ENCODE results near the gene MACO1.

Gene MACO1

DNA sequence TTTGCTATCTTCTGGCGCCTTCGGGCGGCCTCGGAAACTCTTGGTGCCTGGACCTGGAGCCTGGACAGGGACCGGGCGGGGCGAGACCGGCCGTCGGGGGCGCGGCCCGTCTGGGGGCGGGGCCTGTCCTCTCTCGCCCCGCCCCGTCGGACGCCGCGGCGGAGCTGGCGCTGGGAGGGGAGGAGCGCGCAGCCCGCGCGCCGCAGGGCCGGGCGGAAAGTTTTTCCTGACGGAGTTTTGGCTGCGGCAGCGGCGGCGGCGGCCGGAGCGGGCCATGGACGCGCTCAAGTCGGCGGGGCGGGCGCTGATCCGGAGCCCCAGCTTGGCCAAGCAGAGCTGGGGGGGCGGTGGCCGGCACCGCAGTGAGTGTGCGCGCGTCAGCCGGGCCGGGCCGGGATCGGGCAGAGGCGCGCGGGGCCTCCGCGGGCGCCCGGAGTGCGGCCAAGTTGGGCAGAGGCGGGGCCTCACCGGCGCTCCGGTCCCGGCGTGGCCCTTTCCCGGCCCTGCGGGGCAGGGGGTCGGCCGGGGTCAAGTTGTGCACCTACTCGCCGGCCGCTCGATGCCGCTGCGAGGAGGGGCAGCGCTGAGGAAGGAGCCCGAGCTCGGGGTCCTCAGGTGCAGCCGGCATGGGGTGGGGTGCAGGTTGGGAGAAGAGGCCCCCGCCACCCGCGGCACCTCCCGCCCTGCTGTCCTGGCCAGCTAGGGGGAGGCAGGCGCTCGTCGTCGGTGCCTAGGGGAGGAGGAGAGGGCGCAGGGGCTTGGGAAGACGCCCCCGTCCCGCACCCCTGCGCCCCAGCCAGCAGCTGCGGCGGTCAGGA, 112.9 kb downstream of the MACO1 start, which contains the start of gene LDLRAP1:
TSS of gene LDLRAP1 (plus strand) at position 182 of the 818 bp plus-strand sequence. CDS start at position 275, 93 bp downstream.
- H3K27ac ChIP-seq = peak within 1 kb of the TSS; percentile 87 to 93
- no peaks in the 10 kb centered on the region for H3K36me3 ChIP-seq
- no peaks in the 10 kb centered on the region for H3K9me3 ChIP-seq
- peaks cover 0 to 48% (median 30%) of the 10 kb centered on the region in 4 donors for H3K4me1 ChIP-seq
- peak within 1 kb of the TSS; percentile 79 to 99 for H3K4me3 ChIP-seq
- H3K27me3 ChIP-seq = no peaks in the 10 kb centered on the region
- TF ChIP-seq, protein P1, sequence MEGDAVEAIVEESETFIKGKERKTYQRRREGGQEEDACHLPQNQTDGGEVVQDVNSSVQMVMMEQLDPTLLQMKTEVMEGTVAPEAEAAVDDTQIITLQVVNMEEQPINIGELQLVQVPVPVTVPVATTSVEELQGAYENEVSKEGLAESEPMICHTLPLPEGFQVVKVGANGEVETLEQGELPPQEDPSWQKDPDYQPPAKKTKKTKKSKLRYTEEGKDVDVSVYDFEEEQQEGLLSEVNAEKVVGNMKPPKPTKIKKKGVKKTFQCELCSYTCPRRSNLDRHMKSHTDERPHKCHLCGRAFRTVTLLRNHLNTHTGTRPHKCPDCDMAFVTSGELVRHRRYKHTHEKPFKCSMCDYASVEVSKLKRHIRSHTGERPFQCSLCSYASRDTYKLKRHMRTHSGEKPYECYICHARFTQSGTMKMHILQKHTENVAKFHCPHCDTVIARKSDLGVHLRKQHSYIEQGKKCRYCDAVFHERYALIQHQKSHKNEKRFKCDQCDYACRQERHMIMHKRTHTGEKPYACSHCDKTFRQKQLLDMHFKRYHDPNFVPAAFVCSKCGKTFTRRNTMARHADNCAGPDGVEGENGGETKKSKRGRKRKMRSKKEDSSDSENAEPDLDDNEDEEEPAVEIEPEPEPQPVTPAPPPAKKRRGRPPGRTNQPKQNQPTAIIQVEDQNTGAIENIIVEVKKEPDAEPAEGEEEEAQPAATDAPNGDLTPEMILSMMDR (IDR thresholded peaks at IDR 0.05) = no peak
- intact Hi-C loops (cut with DNase I; ENCODE audit: low total_unique reads) = no loop called here
- peak; percentile 62 to 87 for DNase-seq

- Histone ChIP-seq H3K36me3 (no peaks in the 10 kb centered on the region), H3K27ac (peak overlapping the region; percentile 87 to 93), H3K9me3 (no peaks in the 10 kb centered on the region), H3K4me1 (peaks cover 0 to 55% (median 37%) of the 10 kb centered on the region in 4 donors), H3K27me3 (no peaks in the 10 kb centered on the region), H3K4me3 (peak overlapping the region; percentile 79 to 99)
- DNase-seq = no peak
- TF ChIP-seq, protein P1 (IDR thresholded peaks at IDR 0.05) = no peak
- intact Hi-C loops (cut with DNase I; ENCODE audit: low total_unique reads) = no loop called here
Observed at GRCh38 chr1:25544243-25544764, 113.6 kb downstream of the MACO1 start.

GRCh38 chr1:25544819-25545218, 114.1 kb downstream of the MACO1 start:
- TF ChIP-seq, protein P1 (IDR thresholded peaks at IDR 0.05) = no peak
- H3K27ac ChIP-seq = peak overlapping the region; percentile 87 to 93
- H3K4me1 ChIP-seq = peaks cover 0 to 60% (median 42%) of the 10 kb centered on the region in 4 donors
- H3K9me3 ChIP-seq = no peaks in the 10 kb centered on the region
- peak overlapping the region; percentile 79 to 99 for H3K4me3 ChIP-seq
- DNase-seq = peak in 1 of 2 donors; percentile 86
- H3K27me3 ChIP-seq = no peaks in the 10 kb centered on the region
- no peaks in the 10 kb centered on the region for H3K36me3 ChIP-seq
- intact Hi-C loops (cut with DNase I; ENCODE audit: low total_unique reads) = loop anchor here (5.0 kb wide), 1 partner anchor 262 kb away; no protein-coding TSS in a partner anchor

GRCh38 chr1:25545767-25546166, 115.1 kb downstream of the MACO1 start:
- Histone ChIP-seq H3K9me3 (no peaks in the 10 kb centered on the region), H3K27me3 (no peaks in the 10 kb centered on the region), H3K4me3 (no peak overlapping the region), H3K27ac (peak overlapping the region; percentile 87 to 93), H3K4me1 (peaks cover 0 to 69% (median 52%) of the 10 kb centered on the region in 4 donors), H3K36me3 (no peaks in the 10 kb centered on the region)
- no peak for DNase-seq
- TF ChIP-seq, protein P1 (IDR thresholded peaks at IDR 0.05) = no peak
- intact Hi-C loops (cut with DNase I; ENCODE audit: low total_unique reads) = loop anchor here (5.0 kb wide), 1 partner anchor 262 kb away; no protein-coding TSS in a partner anchor

GRCh38 chr1:25546193-25546592, 115.5 kb downstream of the MACO1 start:
- DNase-seq = no peak
- intact Hi-C loops (cut with DNase I; ENCODE audit: low total_unique reads) = loop anchor here (5.0 kb wide), 1 partner anchor 261 kb away; no protein-coding TSS in a partner anchor
- no peaks in the 10 kb centered on the region for H3K9me3 ChIP-seq
- H3K27me3 ChIP-seq = no peaks in the 10 kb centered on the region
- H3K36me3 ChIP-seq = no peaks in the 10 kb centered on the region
- H3K4me3 ChIP-seq = no peak overlapping the region
- TF ChIP-seq, protein P1 (IDR thresholded peaks at IDR 0.05) = no peak
- peaks cover 0 to 73% (median 52%) of the 10 kb centered on the region in 4 donors for H3K4me1 ChIP-seq
- peak overlapping the region in 1 of 2 donors; percentile 87 for H3K27ac ChIP-seq

Measured in tibial artery (tissue), 4 donors.